H1 (cell line): ENCODE data around the gene GLRA2. TPM values are rescaled to one million over a fixed set of nuclear protein-coding genes. Genes with fewer than 3 reads are reported as not detected.

ENCODE experiments used
- CHD7 ChIP-seq: fragments of 300-600 bp; sonication (generic); IDR thresholded peaks from 2 replicates; pipeline ENCODE4 v1.7.1; 2012; ENCODE audit warnings: low read length, moderate library complexity, mild to moderate bottlenecking, inconsistent platforms; ENCODE audit not compliant: insufficient replicate concordance
- GTF2F1 ChIP-seq: IDR thresholded peaks from 2 replicates; pipeline ENCODE4 v1.6.1; 2012; ENCODE audit warnings: low read depth, low read length, improper control_type of control experiment, borderline replicate concordance
- HDAC2 ChIP-seq, 2 experiments: fragments of 300-600 bp in 1 of 2; sonication (generic) in 1 of 2; IDR thresholded peaks; 2 replicates each; pipeline ENCODE4 v1.6.1; 2011 to 2012; ENCODE audit warnings: low read depth in 2 of 2, low read length in 2 of 2, mild to moderate bottlenecking in 2 of 2, moderate library complexity in 2 of 2, borderline replicate concordance in 1 of 2, inconsistent platforms in 1 of 2
- KDM1A ChIP-seq: fragments of 200-600, 300-600 bp; sonication (generic); IDR thresholded peaks from 2 replicates; pipeline ENCODE4 v1.7.1; 2016; ENCODE audit warnings: mild to moderate bottlenecking, low read length, borderline replicate concordance
- KDM4A ChIP-seq: IDR thresholded peaks from one replicate; pipeline ENCODE4 v1.7.1; 2012; ENCODE audit warnings: low read depth, mild to moderate bottlenecking, moderate library complexity, low read length, inconsistent platforms; ENCODE audit not compliant: severe bottlenecking
- NRF1 ChIP-seq: IDR thresholded peaks from 2 replicates; pipeline ENCODE4 v1.6.1; 2011; ENCODE audit warnings: mild to moderate bottlenecking, low read depth, low read length, improper control_type of control experiment
- SP4 ChIP-seq: IDR thresholded peaks from 2 replicates; pipeline ENCODE4 v1.6.1; 2012; ENCODE audit warnings: low read length, inconsistent platforms
- SRF ChIP-seq: IDR thresholded peaks from 2 replicates; pipeline ENCODE4 v1.6.1; 2011; ENCODE audit warnings: mild to moderate bottlenecking, low read depth, low read length, moderate library complexity
- polyA plus RNA-seq, 7 experiments: library from polyadenylated mRNA; depleted of rRNA in 3 of 7; stranded (reverse) in 5 of 7; unstranded in 2 of 7; fragments of >200 nt in 5 of 7; fragments of 200-250 nt in 2 of 7; gene quantifications; 1 replicate in 5 of 7; 2 replicates in 1 of 7; 4 replicates in 1 of 7; pipeline versions ENCODE4 v1.2.1 to v1.2.3, GENCODE V29; 2011 to 2013; ENCODE audit warnings: missing spikeins in 2 of 7, mixed read lengths in 2 of 7
- total RNA-seq: library from RNA; stranded (reverse); fragmentation: NEBNext Ultra II Directional; extraction: Animal tissue kit (Norgen Biotek cat#: 25700); gene quantifications from 2 replicates; pipeline ENCODE4 v1.2.1, GENCODE V29; 2021

The GLRA2 gene
- total and polyA plus RNA-seq, 2 of the 8 experiments (the other 6 are each of a cell fraction or from before 2014, with no cell fraction given), result not detected

DNA sequence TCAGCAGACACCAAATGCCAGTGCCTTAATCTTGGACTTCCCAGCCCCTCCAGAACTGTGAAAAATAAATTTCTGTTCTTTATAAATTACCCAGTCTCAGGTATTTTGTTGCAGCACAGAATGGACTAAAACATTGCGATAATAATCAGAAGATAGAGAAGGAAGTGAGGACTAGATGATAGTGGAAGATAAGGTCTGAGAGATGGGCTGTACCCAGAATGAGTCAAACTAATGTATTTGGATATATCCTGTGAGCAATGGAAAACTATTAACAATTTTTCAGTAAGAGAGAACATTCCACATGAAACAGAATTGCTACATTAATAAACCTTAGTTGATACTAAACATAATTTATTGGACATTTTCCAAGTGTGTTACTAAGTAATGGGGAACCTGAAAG lies 250.2 kb downstream of the GLRA2 start (continued):
- TF ChIP-seq CHD7 (no peak), NRF1 (no peak), SRF (no peak), HDAC2 (IDR thresholded peaks at IDR 0.05; ENCODE audit: borderline replicate concordance in 1 of 2, low read depth in 2 of 2, low read length in 2 of 2) (no peak), SP4 (no peak), KDM4A (no peak), GTF2F1 (no peak), KDM1A (no peak)
